HepG2 (cell line): Measurements from ENCODE around the gene COBL.

Source experiments
- CTCF ChIP-seq: sonication (generic); formaldehyde crosslinking; IDR thresholded peaks from 2 replicates; pipeline ENCODE4 v1.5.0; 2020; ENCODE audit warnings: mild to moderate bottlenecking, missing genetic modification reagents, moderate library complexity
- PHF8 ChIP-seq: sonication (generic); formaldehyde crosslinking; IDR thresholded peaks from 2 replicates; pipeline ENCODE4 v1.5.0; 2020; ENCODE audit warnings: missing genetic modification reagents
- POLR2A ChIP-seq, 2 experiments: IDR thresholded peaks; 2 replicates each; pipeline ENCODE4 v1.6.1; 2011; ENCODE audit warnings: low read depth in 2 of 2, low read length in 2 of 2, mild to moderate bottlenecking in 1 of 2, moderate library complexity in 1 of 2; ENCODE audit not compliant: insufficient read depth in 1 of 2
- ZBTB40 ChIP-seq, 2 experiments: fragments of 450-650 bp in 1 of 2; sonication (generic) in 1 of 2; formaldehyde crosslinking in 1 of 2; IDR thresholded peaks; 2 replicates each; pipeline versions ENCODE4 v1.6.1 to v1.8.0; 2016 to 2022; ENCODE audit warnings: antibody characterized with exemption in 1 of 2, mild to moderate bottlenecking in 1 of 2, missing genetic modification reagents in 1 of 2
- ZNF644 ChIP-seq: IDR thresholded peaks from 2 replicates; pipeline ENCODE4 v1.6.1; 2016; ENCODE audit warnings: low read depth
- TF ChIP-seq, protein P1 (sequence below): sonication (generic); formaldehyde crosslinking; IDR thresholded peaks from 2 replicates; pipeline ENCODE4 v1.4.0; 2020; ENCODE audit warnings: low read depth, missing genetic modification reagents

- TF ChIP-seq POLR2A (IDR thresholded peaks at IDR 0.05; ENCODE audit: insufficient read depth in 1 of 2, low read depth in 2 of 2, low read length in 2 of 2) = no peak
- no peak for TF ChIP-seq ZBTB40 (IDR thresholded peaks at IDR 0.05)
- no peak for TF ChIP-seq ZBTB40 (CRISPR knock-in tag; IDR thresholded peaks at IDR 0.05)
- TF ChIP-seq CTCF (CRISPR knock-in tag) = no peak
- no peak for TF ChIP-seq PHF8 (CRISPR knock-in tag)
- TF ChIP-seq, protein P1, sequence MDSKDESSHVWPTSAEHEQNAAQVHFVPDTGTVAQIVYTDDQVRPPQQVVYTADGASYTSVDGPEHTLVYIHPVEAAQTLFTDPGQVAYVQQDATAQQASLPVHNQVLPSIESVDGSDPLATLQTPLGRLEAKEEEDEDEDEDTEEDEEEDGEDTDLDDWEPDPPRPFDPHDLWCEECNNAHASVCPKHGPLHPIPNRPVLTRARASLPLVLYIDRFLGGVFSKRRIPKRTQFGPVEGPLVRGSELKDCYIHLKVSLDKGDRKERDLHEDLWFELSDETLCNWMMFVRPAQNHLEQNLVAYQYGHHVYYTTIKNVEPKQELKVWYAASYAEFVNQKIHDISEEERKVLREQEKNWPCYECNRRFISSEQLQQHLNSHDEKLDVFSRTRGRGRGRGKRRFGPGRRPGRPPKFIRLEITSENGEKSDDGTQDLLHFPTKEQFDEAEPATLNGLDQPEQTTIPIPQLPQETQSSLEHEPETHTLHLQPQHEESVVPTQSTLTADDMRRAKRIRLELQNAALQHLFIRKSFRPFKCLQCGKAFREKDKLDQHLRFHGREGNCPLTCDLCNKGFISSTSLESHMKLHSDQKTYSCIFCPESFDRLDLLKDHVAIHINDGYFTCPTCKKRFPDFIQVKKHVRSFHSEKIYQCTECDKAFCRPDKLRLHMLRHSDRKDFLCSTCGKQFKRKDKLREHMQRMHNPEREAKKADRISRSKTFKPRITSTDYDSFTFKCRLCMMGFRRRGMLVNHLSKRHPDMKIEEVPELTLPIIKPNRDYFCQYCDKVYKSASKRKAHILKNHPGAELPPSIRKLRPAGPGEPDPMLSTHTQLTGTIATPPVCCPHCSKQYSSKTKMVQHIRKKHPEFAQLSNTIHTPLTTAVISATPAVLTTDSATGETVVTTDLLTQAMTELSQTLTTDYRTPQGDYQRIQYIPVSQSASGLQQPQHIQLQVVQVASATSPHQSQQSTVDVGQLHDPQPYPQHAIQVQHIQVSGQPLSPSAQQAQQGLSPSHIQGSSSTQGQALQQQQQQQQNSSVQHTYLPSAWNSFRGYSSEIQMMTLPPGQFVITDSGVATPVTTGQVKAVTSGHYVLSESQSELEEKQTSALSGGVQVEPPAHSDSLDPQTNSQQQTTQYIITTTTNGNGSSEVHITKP (CRISPR knock-in tag) = no peak
- no peak for TF ChIP-seq ZNF644 (CRISPR knock-in tag)
Observed at GRCh38 chr7:51035716-51036115, 280.9 kb downstream of the COBL start.
